OCI-LY1 (cell line): ENCODE results near the gene FGF11.

ENCODE experiments used
- H2AFZ ChIP-seq: fragments of 200-600 bp; sonication (generic), shearing (Covaris generic); 2 replicates; pipeline ENCODE4 v1.6.0; 2014; ENCODE audit warnings: antibody characterized with exemption, mild to moderate bottlenecking, low read length
- H3F3A ChIP-seq: fragments of 200-600 bp; sonication (generic), shearing (Covaris generic); 2 replicates; pipeline ENCODE4 v1.6.0; 2014; ENCODE audit warnings: mild to moderate bottlenecking, antibody characterized with exemption, low read length, moderate library complexity; ENCODE audit not compliant: insufficient read depth
- H3K27ac ChIP-seq: fragments of 200-600 bp; sonication (generic); 2 replicates; pipeline ENCODE4 v1.5.1; 2014; ENCODE audit warnings: low read length, mixed run types, mild to moderate bottlenecking, low read depth; ENCODE audit not compliant: poor library complexity, severe bottlenecking
- H3K27me3 ChIP-seq: fragments of 200-600 bp; sonication (generic); 2 replicates; pipeline ENCODE4 v1.6.0; 2014; ENCODE audit warnings: antibody characterized with exemption, mild to moderate bottlenecking, low read length, moderate library complexity; ENCODE audit not compliant: insufficient read depth
- H3K36me3 ChIP-seq: fragments of 200-600 bp; sonication (generic); 2 replicates; pipeline ENCODE4 v1.6.1; 2014; ENCODE audit warnings: mild to moderate bottlenecking, antibody characterized with exemption, low read length, moderate library complexity, mixed read lengths; ENCODE audit not compliant: insufficient read depth
- H3K4me1 ChIP-seq: fragments of 200-600 bp; sonication (generic); 2 replicates; pipeline ENCODE4 v1.5.1; 2014; ENCODE audit warnings: mild to moderate bottlenecking, low read length, moderate library complexity; ENCODE audit not compliant: insufficient read depth, severe bottlenecking
- H3K4me2 ChIP-seq: fragments of 200-600 bp; sonication (generic), shearing (Covaris generic); 2 replicates; pipeline ENCODE4 v1.6.1; 2014; ENCODE audit warnings: low read length
- H3K4me3 ChIP-seq: fragments of 200-600 bp; sonication (generic); 2 replicates; pipeline ENCODE4 v1.5.1; 2014; ENCODE audit warnings: low read length, low read depth, mild to moderate bottlenecking, mixed read lengths; ENCODE audit not compliant: poor library complexity, severe bottlenecking
- H3K79me2 ChIP-seq: fragments of 200-600 bp; shearing (Covaris generic); 2 replicates; pipeline ENCODE4 v1.6.1; 2016; ENCODE audit warnings: mixed run types, low read length, mixed read lengths; ENCODE audit not compliant: insufficient read depth
- H3K9ac ChIP-seq: fragments of 200-600 bp; sonication (generic), shearing (Covaris generic); 2 replicates; pipeline ENCODE4 v1.6.1; 2014; ENCODE audit warnings: mild to moderate bottlenecking, low read length, mixed read lengths
- H3K9me2 ChIP-seq: fragments of 200-600 bp; sonication (generic), shearing (Covaris generic); 2 replicates; pipeline ENCODE4 v1.6.1; 2014; ENCODE audit warnings: low read depth, mild to moderate bottlenecking, low read length, mixed read lengths
- H3K9me3 ChIP-seq: fragments of 200-600 bp; shearing (Covaris generic); 2 replicates; pipeline ENCODE4 v1.6.1; 2014; ENCODE audit warnings: low read length, mixed read lengths
- H4K20me1 ChIP-seq: fragments of 200-600 bp; sonication (generic), shearing (Covaris generic); 2 replicates; pipeline ENCODE4 v1.6.0; 2016; ENCODE audit warnings: mild to moderate bottlenecking, low read length; ENCODE audit not compliant: insufficient read depth
- EZH2 ChIP-seq: fragments of 200-600 bp; sonication (generic), shearing (Covaris generic); IDR thresholded peaks from 2 replicates; pipeline ENCODE4 v1.8.0; 2017; ENCODE audit warnings: borderline replicate concordance, mixed run types, mild to moderate bottlenecking, antibody characterized with exemption, low read length, moderate library complexity, mixed read lengths
- TF ChIP-seq, protein P1 (sequence below): fragments of 200-600 bp; sonication (generic), shearing (Covaris generic); IDR thresholded peaks from 2 replicates; pipeline ENCODE4 v1.5.1; 2017; ENCODE audit warnings: mild to moderate bottlenecking, antibody characterized with exemption, low read length, moderate library complexity, mixed read lengths

FGF11 gene

DNA sequence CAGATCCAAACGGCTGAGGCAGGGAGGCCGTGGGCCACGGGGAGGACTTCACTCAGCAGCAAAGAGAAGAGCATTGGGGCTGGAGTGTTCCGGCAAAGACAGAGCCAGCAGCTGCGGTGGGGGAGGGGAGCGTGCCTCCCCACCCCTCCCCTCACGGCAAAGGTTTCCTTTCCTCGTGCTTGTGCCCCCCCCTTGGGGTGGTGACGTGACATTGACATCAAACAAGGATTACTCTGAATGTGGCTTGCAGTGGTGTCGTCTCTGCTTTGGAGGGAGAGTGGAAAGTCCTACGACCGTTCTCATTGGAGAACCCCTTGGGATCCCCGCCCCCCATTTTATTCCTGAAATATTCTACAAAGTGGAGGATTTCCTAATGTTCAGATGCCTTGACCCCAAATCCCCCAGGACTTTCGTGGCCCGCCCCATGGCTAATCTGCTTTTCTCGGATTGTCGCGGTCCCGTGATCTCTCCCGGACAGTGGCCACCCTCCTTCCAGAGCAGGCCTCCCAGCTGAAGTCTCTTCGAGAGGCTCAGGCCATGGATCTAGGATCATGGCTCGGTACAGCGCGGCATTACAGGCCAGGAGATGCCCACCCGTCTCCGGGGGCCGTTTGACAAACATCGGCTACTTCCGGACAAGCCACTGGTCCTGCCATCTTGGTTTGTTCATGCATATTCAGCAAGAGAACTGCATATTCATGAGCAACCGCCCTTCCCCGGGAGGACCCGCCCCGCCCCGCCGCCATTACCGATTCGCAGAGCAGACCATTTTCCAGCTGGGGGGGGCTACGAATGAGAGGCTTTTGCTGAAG lies 44.1 kb downstream of the FGF11 start:
- Histone ChIP-seq H3K9me2 (no peaks in the 10 kb centered on the region), H3K79me2 (peaks cover 33% of the 10 kb centered on the region), H3K9me3 (no peaks in the 10 kb centered on the region), H4K20me1 (no peaks in the 10 kb centered on the region), H3K4me3 (peak overlapping the region; percentile 93), H3K27me3 (no peaks in the 10 kb centered on the region), H3K4me2 (peak overlapping the region; percentile 99), H3K27ac (peak overlapping the region; percentile 98), H3K4me1 (peaks cover 52% of the 10 kb centered on the region), H3K9ac (peak overlapping the region; percentile 100), H3K36me3 (peaks cover 8% of the 10 kb centered on the region; the same call in 1 of the 2 replicates), H3F3A (no peaks in the 10 kb centered on the region), H2AFZ (no peak overlapping the region)
- no peak for TF ChIP-seq EZH2
- TF ChIP-seq, protein P1, sequence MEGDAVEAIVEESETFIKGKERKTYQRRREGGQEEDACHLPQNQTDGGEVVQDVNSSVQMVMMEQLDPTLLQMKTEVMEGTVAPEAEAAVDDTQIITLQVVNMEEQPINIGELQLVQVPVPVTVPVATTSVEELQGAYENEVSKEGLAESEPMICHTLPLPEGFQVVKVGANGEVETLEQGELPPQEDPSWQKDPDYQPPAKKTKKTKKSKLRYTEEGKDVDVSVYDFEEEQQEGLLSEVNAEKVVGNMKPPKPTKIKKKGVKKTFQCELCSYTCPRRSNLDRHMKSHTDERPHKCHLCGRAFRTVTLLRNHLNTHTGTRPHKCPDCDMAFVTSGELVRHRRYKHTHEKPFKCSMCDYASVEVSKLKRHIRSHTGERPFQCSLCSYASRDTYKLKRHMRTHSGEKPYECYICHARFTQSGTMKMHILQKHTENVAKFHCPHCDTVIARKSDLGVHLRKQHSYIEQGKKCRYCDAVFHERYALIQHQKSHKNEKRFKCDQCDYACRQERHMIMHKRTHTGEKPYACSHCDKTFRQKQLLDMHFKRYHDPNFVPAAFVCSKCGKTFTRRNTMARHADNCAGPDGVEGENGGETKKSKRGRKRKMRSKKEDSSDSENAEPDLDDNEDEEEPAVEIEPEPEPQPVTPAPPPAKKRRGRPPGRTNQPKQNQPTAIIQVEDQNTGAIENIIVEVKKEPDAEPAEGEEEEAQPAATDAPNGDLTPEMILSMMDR = peak; percentile 13; the same call in 1 of the 2 replicates

DNA sequence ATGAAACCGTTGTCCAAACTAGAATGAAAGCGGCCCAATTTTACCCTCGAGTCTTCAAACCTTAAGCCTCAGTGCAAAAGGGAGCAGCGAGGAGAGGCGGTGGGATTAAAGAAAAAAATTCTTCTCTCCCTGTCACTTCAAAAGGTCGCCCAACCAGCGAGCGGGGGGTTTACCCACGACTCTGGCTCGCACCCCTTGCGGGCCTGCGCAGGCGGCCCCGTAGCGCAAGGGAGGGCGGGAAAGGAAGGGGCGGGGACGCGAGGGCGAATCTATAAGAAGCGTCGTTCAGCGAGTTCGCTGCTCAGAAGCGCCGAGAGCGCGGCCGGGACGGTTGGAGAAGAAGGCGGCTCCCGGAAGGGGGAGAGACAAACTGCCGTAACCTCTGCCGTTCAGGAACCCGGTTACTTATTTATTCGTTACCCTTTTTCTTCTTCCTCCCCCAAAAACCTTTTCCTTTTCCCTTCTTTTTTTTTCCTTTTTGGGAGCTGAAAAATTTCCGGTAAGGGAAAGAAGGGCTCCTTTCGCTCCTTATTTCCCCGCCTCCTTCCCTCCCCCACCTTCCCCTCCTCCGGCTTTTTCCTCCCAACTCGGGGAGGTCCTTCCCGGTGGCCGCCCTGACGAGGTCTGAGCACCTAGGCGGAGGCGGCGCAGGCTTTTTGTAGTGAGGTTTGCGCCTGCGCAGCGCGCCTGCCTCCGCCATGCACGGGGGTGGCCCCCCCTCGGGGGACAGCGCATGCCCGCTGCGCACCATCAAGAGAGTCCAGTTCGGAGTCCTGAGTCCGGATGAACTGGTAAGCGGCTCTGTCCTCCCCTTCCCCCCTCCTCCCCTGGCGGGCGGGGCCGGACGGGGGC lies 45.0 kb downstream of the FGF11 start, which contains the start of gene POLR2A:
TSS of gene POLR2A (plus strand) at position 300 of the 852 bp plus-strand sequence.
- Histone ChIP-seq H3K79me2 (peaks cover 41% of the 10 kb centered on the region), H4K20me1 (no peaks in the 10 kb centered on the region), H2AFZ (no peak within 1 kb of the TSS)

DNA sequence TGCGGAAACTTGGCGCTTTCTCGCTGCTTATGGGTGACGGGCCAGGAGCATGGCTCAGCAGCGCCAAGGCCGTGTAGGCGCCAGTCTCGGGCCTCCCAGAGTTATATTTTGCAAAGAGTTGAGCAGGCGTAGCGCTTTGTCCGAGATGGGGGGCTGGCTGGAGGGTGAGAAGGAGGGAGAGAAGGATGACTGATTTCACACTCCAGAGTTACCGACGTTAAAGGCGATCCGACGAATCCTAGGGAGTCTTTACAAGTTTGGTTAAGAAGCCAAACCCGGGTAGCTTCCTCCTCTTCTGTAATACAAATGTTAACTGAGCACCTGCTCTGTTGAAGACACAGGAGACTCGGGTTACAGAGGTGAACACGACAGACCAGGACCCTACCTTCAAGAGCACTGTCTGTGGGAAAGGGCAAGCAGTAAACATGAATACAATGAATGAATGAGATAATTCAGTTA lies 45.6 kb downstream of the FGF11 start:
- TF ChIP-seq, protein P1 = peak; percentile 24; the same call in 1 of the 2 replicates
- TF ChIP-seq EZH2 = no peak
- Histone ChIP-seq H4K20me1 (no peaks in the 10 kb centered on the region), H3K4me1 (peaks cover 61% of the 10 kb centered on the region), H3K4me2 (peak overlapping the region; percentile 86), H2AFZ (no peak overlapping the region), H3K9me3 (no peaks in the 10 kb centered on the region), H3K79me2 (peaks cover 48% of the 10 kb centered on the region), H3K4me3 (peak overlapping the region; percentile 93), H3F3A (no peaks in the 10 kb centered on the region), H3K9me2 (no peaks in the 10 kb centered on the region), H3K9ac (peak overlapping the region; percentile 90), H3K27me3 (no peaks in the 10 kb centered on the region), H3K36me3 (peaks cover 17% of the 10 kb centered on the region), H3K27ac (peak overlapping the region; percentile 98)

More for the DNA sequence above, 45.0 kb downstream of the FGF11 start, which contains the start of gene POLR2A:
- Histone ChIP-seq H3K27me3 (no peaks in the 10 kb centered on the region), H3F3A (no peaks in the 10 kb centered on the region), H3K4me2 (peak within 1 kb of the TSS; percentile 99), H3K9me2 (no peaks in the 10 kb centered on the region), H3K9me3 (no peaks in the 10 kb centered on the region), H3K9ac (peak within 1 kb of the TSS; percentile 100), H3K4me3 (peak within 1 kb of the TSS; percentile 93), H3K27ac (peak within 1 kb of the TSS; percentile 98), H3K4me1 (peaks cover 60% of the 10 kb centered on the region), H3K36me3 (peaks cover 13% of the 10 kb centered on the region; the same call in 1 of the 2 replicates)
- TF ChIP-seq, protein P1 = no peak
- no peak for TF ChIP-seq EZH2
